WTC11 (cell line): ENCODE measurements around the gene NUDCD2. TPM values are rescaled to one million over a fixed set of nuclear protein-coding genes. Genes with fewer than 3 reads are reported as not detected.

Experiments
- ATAC-seq: fragments of 200-7000 bp; cut with Tn5 transposase; 2 replicates; pipeline ENCODE4 v1.10.0; 2021; ENCODE audit warnings: mild to moderate bottlenecking, moderate library complexity
- CTCF ChIA-PET: fragments of 300-600 bp; sonication (Branson Sonifier 250); formaldehyde crosslinking; loops from one replicate; lab custom pipeline; 2021; ENCODE audit warnings: antibody characterized with exemption; lab: Charles Lee
- POLR2A ChIA-PET: fragments of 350-600 bp; sonication (Branson Sonifier 250); formaldehyde crosslinking; loops from one replicate; lab custom pipeline; 2021; ENCODE audit warnings: antibody characterized with exemption; lab: Charles Lee
- DNase-seq: peaks from one replicate; pipeline ENCODE4 v3.0.0; 2021; ENCODE audit warnings: low spot score
- H3K27ac Mint-ChIP-seq: 2 replicates; pipeline ENCODE4 v1.8.0; 2021; ENCODE audit warnings: mixed read lengths
- H3K27me3 Mint-ChIP-seq: 2 replicates; pipeline ENCODE4 v1.8.0; 2021; ENCODE audit warnings: low read depth, mild to moderate bottlenecking, moderate library complexity, mixed read lengths
- H3K36me3 Mint-ChIP-seq: 2 replicates; pipeline ENCODE4 v1.8.0; 2021; ENCODE audit warnings: mixed read lengths
- H3K4me1 Mint-ChIP-seq: 2 replicates; pipeline ENCODE4 v1.8.0; 2022; ENCODE audit warnings: mixed read lengths
- H3K4me3 Mint-ChIP-seq: 2 replicates; pipeline ENCODE4 v1.8.0; 2021; ENCODE audit warnings: mild to moderate bottlenecking, moderate library complexity, mixed read lengths
- H3K9me3 Mint-ChIP-seq: 2 replicates; pipeline ENCODE4 v1.8.0; 2021; ENCODE audit warnings: mixed read lengths
- CBFB ChIP-seq: sonication (generic); formaldehyde crosslinking; IDR thresholded peaks from 2 replicates; pipeline ENCODE4 v1.8.1; 2022; ENCODE audit warnings: mild to moderate bottlenecking, low read depth, missing genetic modification reagents
- CDX4 ChIP-seq: fragments of 250-450 bp; sonication (Bioruptor Pico); IDR thresholded peaks from 2 replicates; pipeline ENCODE4 v1.9.0; 2021; ENCODE audit warnings: moderate library complexity, mild to moderate bottlenecking, inconsistent platforms, borderline replicate concordance
- ERG ChIP-seq: fragments of 250-450 bp; sonication (Bioruptor Pico); IDR thresholded peaks from 2 replicates; pipeline ENCODE4 v1.8.0; 2021; ENCODE audit warnings: mild to moderate bottlenecking
- ETV6 ChIP-seq: sonication (generic); formaldehyde crosslinking; IDR thresholded peaks from 2 replicates; pipeline ENCODE4 v1.8.1; 2022; ENCODE audit warnings: mild to moderate bottlenecking, missing genetic modification reagents
- FOXK1 ChIP-seq: sonication (generic); formaldehyde crosslinking; IDR thresholded peaks from 2 replicates; pipeline ENCODE4 v1.8.0; 2022; ENCODE audit warnings: mild to moderate bottlenecking, moderate library complexity, missing genetic modification reagents
- FOXP4 ChIP-seq: sonication (generic); formaldehyde crosslinking; IDR thresholded peaks from 2 replicates; pipeline ENCODE4 v1.8.0; 2022; ENCODE audit warnings: mild to moderate bottlenecking, missing genetic modification reagents
- IRF2 ChIP-seq: sonication (generic); formaldehyde crosslinking; IDR thresholded peaks from 2 replicates; pipeline ENCODE4 v1.8.0; 2022; ENCODE audit warnings: low read depth, missing genetic modification reagents, borderline replicate concordance
- MLX ChIP-seq: sonication (generic); formaldehyde crosslinking; IDR thresholded peaks from 2 replicates; pipeline ENCODE4 v1.8.1; 2023; ENCODE audit warnings: mild to moderate bottlenecking, missing genetic modification reagents, moderate library complexity
- NR1H2 ChIP-seq: sonication (generic); formaldehyde crosslinking; IDR thresholded peaks from 2 replicates; pipeline ENCODE4 v1.9.0; 2021; ENCODE audit warnings: mild to moderate bottlenecking, moderate library complexity, missing genetic modification reagents
- PRDM15 ChIP-seq: sonication (generic); formaldehyde crosslinking; IDR thresholded peaks from 2 replicates; pipeline ENCODE4 v1.8.0; 2022; ENCODE audit warnings: missing genetic modification reagents
- SMAD4 ChIP-seq: sonication (generic); formaldehyde crosslinking; IDR thresholded peaks from 2 replicates; pipeline ENCODE4 v1.8.0; 2022; ENCODE audit warnings: mild to moderate bottlenecking, missing genetic modification reagents
- USF1 ChIP-seq: sonication (generic); formaldehyde crosslinking; IDR thresholded peaks from 2 replicates; pipeline ENCODE4 v1.8.0; 2022; ENCODE audit warnings: mild to moderate bottlenecking, missing genetic modification reagents
- USF2 ChIP-seq: sonication (generic); formaldehyde crosslinking; IDR thresholded peaks from 2 replicates; pipeline ENCODE4 v1.8.1; 2023; ENCODE audit warnings: mild to moderate bottlenecking, missing genetic modification reagents, moderate library complexity
- ZNF219 ChIP-seq: sonication (generic); formaldehyde crosslinking; IDR thresholded peaks from 2 replicates; pipeline ENCODE4 v1.8.0; 2023; ENCODE audit warnings: missing genetic modification reagents, mild to moderate bottlenecking, borderline replicate concordance
- total RNA-seq: library from RNA; stranded (reverse); gene quantifications from 3 replicates; pipeline ENCODE4 v1.2.3, GENCODE V29; 2021

Gene NUDCD2
- total RNA-seq, 1 experiment from 2014 or later, result 73.4 TPM

- peaks cover under 1% of the 10 kb centered on the region for H3K4me1 Mint-ChIP-seq
- ChIA-PET POLR2A (no interaction called here), CTCF (no interaction called here)
- no peak for ATAC-seq
- no peak overlapping the region for H3K4me3 Mint-ChIP-seq
- H3K9me3 Mint-ChIP-seq, result 0 out of 2 replicates have a peak, but pooled peaks cover 4% of the 10 kb centered on the region
- H3K27ac Mint-ChIP-seq, result no peak overlapping the region; the same call in 1 of the 2 replicates
- TF ChIP-seq FOXK1 (CRISPR knock-in tag), result no peak
- no peak for TF ChIP-seq CDX4 (CRISPR knock-in tag)
- TF ChIP-seq, all 79 proteins: peak for 0
- Mint-ChIP-seq H3K36me3 (peaks cover 5% of the 10 kb centered on the region; the same call in 1 of the 2 replicates), H3K27me3 (no peaks in the 10 kb centered on the region)
- DNase-seq, result no peak
Measured at GRCh38 chr5:163497315-163497714, 37.4 kb upstream of the NUDCD2 start.

- no peak for TF ChIP-seq CBFB
- TF ChIP-seq FOXP4 (CRISPR knock-in tag), result no peak
- no peak for TF ChIP-seq IRF2 (CRISPR knock-in tag)
- TF ChIP-seq PRDM15 (CRISPR knock-in tag), result no peak
- no peak for TF ChIP-seq ERG (CRISPR knock-in tag)
- no peak for TF ChIP-seq SMAD4
- TF ChIP-seq ETV6 (CRISPR knock-in tag), result no peak
- TF ChIP-seq ZNF219, result no peak
- TF ChIP-seq NR1H2 (CRISPR knock-in tag), result no peak
- no peak for TF ChIP-seq USF2
- TF ChIP-seq MLX (CRISPR knock-in tag), result no peak
- TF ChIP-seq USF1 (CRISPR knock-in tag), result no peak
Measured at GRCh38 chr5:163496286-163496685, 36.4 kb upstream of the NUDCD2 start.

More at GRCh38 chr5:163496286-163496685, 36.4 kb upstream of the NUDCD2 start:
- no peaks in the 10 kb centered on the region for H3K4me1 Mint-ChIP-seq
- DNase-seq (no peak), ATAC-seq (no peak)
- no peak overlapping the region for H3K27ac Mint-ChIP-seq
- H3K36me3 Mint-ChIP-seq, result peaks cover 13% of the 10 kb centered on the region
- CTCF ChIA-PET, result interaction anchor here (1.1 kb wide), 1 partner anchor 9 kb away, joined by 3 read pairs; the partner anchor contains the start of gene MAT2B
- H3K9me3 Mint-ChIP-seq, result 0 out of 2 replicates have a peak, but pooled peaks cover 4% of the 10 kb centered on the region
- no peak overlapping the region for H3K4me3 Mint-ChIP-seq
- POLR2A ChIA-PET, result interaction anchor here (0.9 kb wide), 1 partner anchor 36 kb away, joined by 4 read pairs; the partner anchor contains the start of genes HMMR and NUDCD2
- H3K27me3 Mint-ChIP-seq, result no peaks in the 10 kb centered on the region
